ENCODE results near the gene ZNF689. TPM values are rescaled to one million over a fixed set of nuclear protein-coding genes. Genes with fewer than 3 reads are reported as not detected.

Gene ZNF689
- total and polyA plus RNA-seq, 2 of the 13 experiments (the other 11 are each of a cell fraction or from before 2014, with no cell fraction given): 9.7 to 19.5 TPM

- TF ChIP-seq ZBED4 (CRISPR knock-in tag; IDR thresholded peaks at IDR 0.05; ENCODE audit: borderline replicate concordance): no peak; the same call in 1 of the 2 replicates
- no peak for TF ChIP-seq MIER2 (CRISPR knock-in tag; IDR thresholded peaks at IDR 0.05)
- TF ChIP-seq CBX2 (IDR thresholded peaks at IDR 0.05; ENCODE audit: low read depth, low read length): no peak
- no peak for TF ChIP-seq CBX2 (CRISPR knock-in tag; IDR thresholded peaks at IDR 0.05; ENCODE audit: low read depth)
- TF ChIP-seq ZBTB49 (CRISPR knock-in tag; IDR thresholded peaks at IDR 0.05; ENCODE audit: borderline replicate concordance): no peak
- TF ChIP-seq ZMAT5 (CRISPR knock-in tag; IDR thresholded peaks at IDR 0.05; ENCODE audit: borderline replicate concordance, low read depth): no peak
- no peak for TF ChIP-seq ZNF282 (IDR thresholded peaks at IDR 0.05; ENCODE audit: partially characterized antibody)
- TF ChIP-seq SAP130 (CRISPR knock-in tag; IDR thresholded peaks at IDR 0.05; ENCODE audit: low read depth): peak; percentile 75
- TF ChIP-seq ZFP82 (CRISPR knock-in tag; IDR thresholded peaks at IDR 0.05; ENCODE audit: borderline replicate concordance): peak; percentile 58; the same call in 1 of the 2 replicates
- TF ChIP-seq MED8 (CRISPR knock-in tag; IDR thresholded peaks at IDR 0.05; ENCODE audit: insufficient replicate concordance): peak; percentile 40
- no peak for TF ChIP-seq MIXL1 (CRISPR knock-in tag; IDR thresholded peaks at IDR 0.05)
- peak; percentile 96 for TF ChIP-seq HMGXB3 (CRISPR knock-in tag; IDR thresholded peaks at IDR 0.05; ENCODE audit: borderline replicate concordance)
- TF ChIP-seq ZNF224 (CRISPR knock-in tag; IDR thresholded peaks at IDR 0.05): no peak
- TF ChIP-seq SP1 (IDR thresholded peaks at IDR 0.05): peak; percentile 92
- TF ChIP-seq SP1 (CRISPR knock-in tag; IDR thresholded peaks at IDR 0.05): peak; percentile 96
- TF ChIP-seq ZNF253 (CRISPR knock-in tag; IDR thresholded peaks at IDR 0.05; ENCODE audit: borderline replicate concordance): no peak
- no peak for TF ChIP-seq ATAD3A (CRISPR knock-in tag; IDR thresholded peaks at IDR 0.05)
- TF ChIP-seq ZNF737 (CRISPR knock-in tag; IDR thresholded peaks at IDR 0.05; ENCODE audit: borderline replicate concordance): no peak
- TF ChIP-seq ZNF605 (CRISPR knock-in tag; IDR thresholded peaks at IDR 0.05): peak; percentile 91
These were observed 47.9 kb upstream of the ZNF689 start, which contains the start of gene FBRS (continued) for GRCh38 chr16:30657866-30658730.

Data from HepG2 (cell line).